ENCODE results near the gene C1orf21.

Gene C1orf21

DNA sequence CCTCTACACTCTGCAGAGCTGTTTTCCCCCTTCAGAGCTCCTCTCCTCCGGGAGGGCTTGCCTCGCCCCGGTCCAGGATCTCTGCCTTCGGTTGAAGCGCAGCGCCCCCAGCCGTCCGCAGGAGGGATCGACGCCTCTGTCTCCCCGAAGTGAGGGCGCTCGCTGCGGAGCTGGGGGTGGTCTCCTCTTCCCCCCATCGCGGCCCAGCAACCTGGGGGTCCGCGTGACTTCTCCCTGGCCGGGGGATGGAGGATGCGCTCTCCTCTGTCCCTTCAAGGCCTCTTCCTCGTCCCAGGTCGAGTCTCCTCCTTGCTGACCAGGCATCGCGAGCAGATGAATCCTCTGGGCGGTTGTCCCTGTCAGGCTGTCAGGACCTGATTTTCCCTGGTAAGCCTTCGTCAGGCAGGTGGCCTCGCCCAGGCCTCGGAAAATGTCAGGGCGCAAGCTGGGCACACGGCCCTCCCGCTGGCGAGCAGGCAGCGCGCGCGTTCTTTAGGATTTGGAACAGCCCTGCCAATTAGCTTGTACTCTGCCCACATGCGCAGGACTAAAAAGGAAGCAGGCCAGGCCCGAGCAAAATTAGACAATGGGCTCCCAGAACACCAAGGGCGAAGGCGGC is 277.3 kb downstream of the C1orf21 start:
- Histone ChIP-seq H3F3A (ENCODE audit: control insufficient read depth, insufficient read depth) (no peaks in the 10 kb centered on the region), H3K27me3 (ENCODE audit: control insufficient read depth, low read length) (no peaks in the 10 kb centered on the region), H4K20me1 (ENCODE audit: control insufficient read depth, insufficient read depth, low read depth, low read length) (no peaks in the 10 kb centered on the region), H3K79me2 (ENCODE audit: control insufficient read depth, low read length) (no peaks in the 10 kb centered on the region), H3K27ac (ENCODE audit: low read depth, low read length) (no peak overlapping the region), H3K9me3 (ENCODE audit: control insufficient read depth, insufficient read depth, low read length) (no peaks in the 10 kb centered on the region), H3K4me3 (ENCODE audit: low read length) (no peak overlapping the region), H3K4me1 (ENCODE audit: control insufficient read depth, low read length) (no peaks in the 10 kb centered on the region), H3K36me3 (ENCODE audit: control insufficient read depth, low read length) (no peaks in the 10 kb centered on the region), H3K9me2 (replicated peaks; ENCODE audit: control insufficient read depth, low read length) (no peaks in the 10 kb centered on the region), H3K4me2 (ENCODE audit: low read length) (peak overlapping the region; percentile 41)
- TF ChIP-seq, protein P1, sequence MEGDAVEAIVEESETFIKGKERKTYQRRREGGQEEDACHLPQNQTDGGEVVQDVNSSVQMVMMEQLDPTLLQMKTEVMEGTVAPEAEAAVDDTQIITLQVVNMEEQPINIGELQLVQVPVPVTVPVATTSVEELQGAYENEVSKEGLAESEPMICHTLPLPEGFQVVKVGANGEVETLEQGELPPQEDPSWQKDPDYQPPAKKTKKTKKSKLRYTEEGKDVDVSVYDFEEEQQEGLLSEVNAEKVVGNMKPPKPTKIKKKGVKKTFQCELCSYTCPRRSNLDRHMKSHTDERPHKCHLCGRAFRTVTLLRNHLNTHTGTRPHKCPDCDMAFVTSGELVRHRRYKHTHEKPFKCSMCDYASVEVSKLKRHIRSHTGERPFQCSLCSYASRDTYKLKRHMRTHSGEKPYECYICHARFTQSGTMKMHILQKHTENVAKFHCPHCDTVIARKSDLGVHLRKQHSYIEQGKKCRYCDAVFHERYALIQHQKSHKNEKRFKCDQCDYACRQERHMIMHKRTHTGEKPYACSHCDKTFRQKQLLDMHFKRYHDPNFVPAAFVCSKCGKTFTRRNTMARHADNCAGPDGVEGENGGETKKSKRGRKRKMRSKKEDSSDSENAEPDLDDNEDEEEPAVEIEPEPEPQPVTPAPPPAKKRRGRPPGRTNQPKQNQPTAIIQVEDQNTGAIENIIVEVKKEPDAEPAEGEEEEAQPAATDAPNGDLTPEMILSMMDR (IDR thresholded peaks at IDR 0.05; ENCODE audit: low read depth, low read length, poor library complexity, severe bottlenecking) = peak; percentile 75
- no peak for TF ChIP-seq EZH2phosphoT487 (IDR thresholded peaks at IDR 0.05; ENCODE audit: borderline replicate concordance, low read length)

DNA sequence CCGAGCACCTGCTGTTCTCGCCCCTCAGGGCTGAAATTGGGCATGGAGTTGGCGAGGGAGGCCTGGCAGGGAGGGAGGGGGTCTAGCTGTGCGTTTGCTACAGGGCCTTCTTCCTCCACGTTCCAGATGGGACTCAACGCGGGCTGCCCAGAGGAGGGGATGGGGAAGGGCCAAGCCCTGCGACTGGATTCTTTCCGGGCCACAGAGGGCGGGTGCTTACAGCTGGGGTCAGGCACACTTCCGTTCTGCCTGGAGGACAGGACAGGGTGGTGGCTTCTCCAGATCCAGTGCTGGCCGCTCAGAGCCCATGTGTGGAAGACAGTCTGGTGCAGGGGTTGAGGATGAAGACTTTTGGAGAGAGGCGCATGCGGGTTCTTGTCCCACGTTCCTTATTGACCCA is 277.8 kb downstream of the C1orf21 start:
- Histone ChIP-seq H3K4me2 (ENCODE audit: low read length) (no peak overlapping the region), H3K27ac (ENCODE audit: low read depth, low read length) (no peak overlapping the region), H3K9me2 (replicated peaks; ENCODE audit: control insufficient read depth, low read length) (no peaks in the 10 kb centered on the region)

DNA sequence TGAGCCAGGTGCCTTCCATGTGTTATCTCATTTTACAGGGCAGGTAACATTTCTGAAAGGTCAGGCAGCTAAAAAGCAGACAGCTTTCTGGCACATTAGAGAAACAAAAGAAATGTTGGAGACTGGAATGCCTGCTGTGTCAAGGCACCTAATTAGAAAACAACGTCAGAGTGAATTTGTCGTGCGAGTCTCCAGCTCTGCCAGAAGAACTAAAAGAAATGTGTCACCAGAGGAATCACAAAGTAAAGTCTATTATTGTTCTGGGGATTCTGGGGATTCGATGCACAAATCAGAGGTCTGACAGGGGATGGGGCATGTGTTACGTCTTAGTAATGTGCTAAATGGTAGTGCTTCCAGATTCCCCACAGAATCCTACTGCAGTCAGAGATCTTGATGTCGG is 278.5 kb downstream of the C1orf21 start:
- H3K4me2 ChIP-seq (ENCODE audit: low read length) = no peak overlapping the region
- H4K20me1 ChIP-seq (ENCODE audit: control insufficient read depth, insufficient read depth, low read depth, low read length) = no peaks in the 10 kb centered on the region
- no peaks in the 10 kb centered on the region for H3K4me1 ChIP-seq (ENCODE audit: control insufficient read depth, low read length)

More for the DNA sequence above, 277.8 kb downstream of the C1orf21 start:
- no peaks in the 10 kb centered on the region for H3K27me3 ChIP-seq (ENCODE audit: control insufficient read depth, low read length)
- H3F3A ChIP-seq (ENCODE audit: control insufficient read depth, insufficient read depth) = no peaks in the 10 kb centered on the region
- no peaks in the 10 kb centered on the region for H3K9me3 ChIP-seq (ENCODE audit: control insufficient read depth, insufficient read depth, low read length)
- H3K4me1 ChIP-seq (ENCODE audit: control insufficient read depth, low read length) = no peaks in the 10 kb centered on the region
- H3K4me3 ChIP-seq (ENCODE audit: low read length) = no peak overlapping the region
- H4K20me1 ChIP-seq (ENCODE audit: control insufficient read depth, insufficient read depth, low read depth, low read length) = no peaks in the 10 kb centered on the region
- TF ChIP-seq, protein P1 (IDR thresholded peaks at IDR 0.05; ENCODE audit: low read depth, low read length, poor library complexity, severe bottlenecking) = no peak
- TF ChIP-seq EZH2phosphoT487 (IDR thresholded peaks at IDR 0.05; ENCODE audit: borderline replicate concordance, low read length) = no peak
- no peaks in the 10 kb centered on the region for H3K79me2 ChIP-seq (ENCODE audit: control insufficient read depth, low read length)
- no peaks in the 10 kb centered on the region for H3K36me3 ChIP-seq (ENCODE audit: control insufficient read depth, low read length)

More for the DNA sequence above, 278.5 kb downstream of the C1orf21 start:
- Histone ChIP-seq H3K27me3 (ENCODE audit: control insufficient read depth, low read length) (no peaks in the 10 kb centered on the region), H3K9me3 (ENCODE audit: control insufficient read depth, insufficient read depth, low read length) (no peaks in the 10 kb centered on the region), H3K9me2 (replicated peaks; ENCODE audit: control insufficient read depth, low read length) (no peaks in the 10 kb centered on the region), H3K27ac (ENCODE audit: low read depth, low read length) (no peak overlapping the region), H3F3A (ENCODE audit: control insufficient read depth, insufficient read depth) (no peaks in the 10 kb centered on the region), H3K4me3 (ENCODE audit: low read length) (no peak overlapping the region), H3K36me3 (ENCODE audit: control insufficient read depth, low read length) (no peaks in the 10 kb centered on the region), H3K79me2 (ENCODE audit: control insufficient read depth, low read length) (no peaks in the 10 kb centered on the region)
- TF ChIP-seq EZH2phosphoT487 (IDR thresholded peaks at IDR 0.05; ENCODE audit: borderline replicate concordance, low read length) = no peak
- TF ChIP-seq, protein P1 (IDR thresholded peaks at IDR 0.05; ENCODE audit: low read depth, low read length, poor library complexity, severe bottlenecking) = no peak

Measured in DOHH2 (cell line).